Gastrocnemius medialis (tissue), 4 donors: ENCODE measurements around the gene CLDND2. TPM values are rescaled to one million over a fixed set of nuclear protein-coding genes. Genes with fewer than 3 reads are reported as not detected.

Experiments used
- ATAC-seq, 2 donors: fragments of 150-250 bp; one replicate each; pipeline ENCODE4 v1.9.1; 2016
- DNase-seq, 2 donors: peaks; one replicate each; pipeline ENCODE4 v3.0.0-alpha.2; 2019
- H3K27ac ChIP-seq, 4 donors: fragments of 200-600 bp; sonication (generic); 1 replicate in 1 of 4; 2 replicates in 3 of 4; pipeline ENCODE4 v1.5.1; 2016 to 2018; ENCODE audit warnings: mild to moderate bottlenecking in 2 of 4, moderate library complexity in 1 of 4
- H3K27me3 ChIP-seq, 3 donors: fragments of 200-600 bp; sonication (generic) in 2 of 3; 1 replicate in 1 of 3; 2 replicates in 2 of 3; pipeline versions ENCODE4 v1.5.1 to v1.6.0; 2016 to 2019; ENCODE audit warnings: mild to moderate bottlenecking in 1 of 3, moderate library complexity in 1 of 3
- H3K36me3 ChIP-seq, 2 donors: fragments of 200-600 bp; sonication (generic) in 1 of 2; one replicate each; pipeline ENCODE4 v1.5.1; 2017 to 2018
- H3K4me1 ChIP-seq, 2 donors: fragments of 200-600 bp; sonication (generic) in 1 of 2; one replicate each; pipeline ENCODE4 v1.5.1; 2016 to 2017; ENCODE audit warnings: mild to moderate bottlenecking in 2 of 2
- H3K4me3 ChIP-seq, 4 donors: fragments of 200-600 bp; sonication (generic) in 3 of 4; 1 replicate in 1 of 4; 2 replicates in 3 of 4; pipeline ENCODE4 v1.5.1; 2016 to 2019; ENCODE audit warnings: mild to moderate bottlenecking in 2 of 4
- H3K9me3 ChIP-seq, 3 donors: fragments of 200-600 bp; sonication (generic) in 2 of 3; 1 replicate in 1 of 3; 2 replicates in 2 of 3; pipeline ENCODE4 v1.5.1; 2016 to 2019
- CTCF ChIP-seq, 5 experiments: fragments of 450-650 bp in 3 of 5; fragments of 200-600 bp in 2 of 5; sonication (generic) in 2 of 5; IDR thresholded peaks in 4 of 5; conservative IDR thresholded peaks in 1 of 5; 1 replicate in 4 of 5; 2 replicates in 1 of 5; pipeline ENCODE4 v1.5.1; 2016 to 2019; ENCODE audit warnings: antibody characterized with exemption in 5 of 5, mild to moderate bottlenecking in 3 of 5, moderate library complexity in 3 of 5
- POLR2A ChIP-seq, 2 donors: fragments of 450-650 bp; IDR thresholded peaks; one replicate each; pipeline ENCODE4 v1.6.1; 2017; ENCODE audit warnings: antibody characterized with exemption in 2 of 2, mild to moderate bottlenecking in 2 of 2, moderate library complexity in 2 of 2
- in situ Hi-C, 4 donors: fragments of 200-750 bp; cut with MboI; loops; one replicate each; pipeline versions ENCODE4 v1.15.0 to v1.8.0; 2017; ENCODE audit warnings: low sequenced_read_pairs in 4 of 4
- intact Hi-C: fragments of 100-400 bp; cut with DNase I; formaldehyde crosslinking; loops from one replicate; pipeline ENCODE4 v1.15.1; 2023; ENCODE audit warnings: low total_unique reads
- total RNA-seq, 4 donors: library from RNA; depleted of rRNA; stranded (reverse); fragments of >200 nt; gene quantifications; one replicate each; pipeline versions ENCODE4 v1.1.0 to v1.2.3, GENCODE V29; 2016

The CLDND2 gene
- total RNA-seq, 4 donors from 2014 or later = not detected

GRCh38 chr19:51391073-51391611, 22.3 kb upstream of the CLDND2 start:
- Histone ChIP-seq H3K4me3 (no peak overlapping the region), H3K27me3 (no peaks in the 10 kb centered on the region), H3K36me3 (no peaks in the 10 kb centered on the region), H3K4me1 (peaks cover 7 to 9% of the 10 kb centered on the region in 2 donors), H3K27ac (no peak overlapping the region), H3K9me3 (no peaks in the 10 kb centered on the region)
- intact Hi-C loops (loop anchor here (5.0 kb wide), 1 partner anchor 181 kb away; the partner anchor contains the start of gene ZNF175), in situ Hi-C loops (no loop called here)
- DNase-seq (no peak), ATAC-seq (no peak)
- TF ChIP-seq CTCF (IDR thresholded peaks at IDR 0.05 in 4 of 5, conservative IDR thresholded peaks at IDR 0.05 in 1 of 5) (no peak), POLR2A (IDR thresholded peaks at IDR 0.05) (no peak)

GRCh38 chr19:51389143-51389542, 20.3 kb upstream of the CLDND2 start:
- Histone ChIP-seq H3K36me3 (no peaks in the 10 kb centered on the region), H3K27ac (no peak overlapping the region), H3K27me3 (no peaks in the 10 kb centered on the region), H3K4me3 (no peak overlapping the region), H3K9me3 (no peaks in the 10 kb centered on the region), H3K4me1 (peaks cover 3% of the 10 kb centered on the region in 2 donors)
- TF ChIP-seq POLR2A (IDR thresholded peaks at IDR 0.05) = no peak
- no peak for TF ChIP-seq CTCF (IDR thresholded peaks at IDR 0.05 in 4 of 5, conservative IDR thresholded peaks at IDR 0.05 in 1 of 5)
- ATAC-seq (no peak), DNase-seq (no peak)
- intact Hi-C loops (no loop called here), in situ Hi-C loops (no loop called here)

GRCh38 chr19:51387924-51388389, 19.2 kb upstream of the CLDND2 start, which contains the start of gene LIM2:
TSS of gene LIM2 (minus strand) at chr19:51387974. CDS start at chr19:51387443, 531 bp downstream.
- no peak within 1 kb of the TSS for H3K4me3 ChIP-seq
- intact Hi-C loops (no loop called here), in situ Hi-C loops (no loop called here)
- ATAC-seq (no peak), DNase-seq (no peak)
- no peaks in the 10 kb centered on the region for H3K36me3 ChIP-seq
- no peak for TF ChIP-seq CTCF (IDR thresholded peaks at IDR 0.05 in 4 of 5, conservative IDR thresholded peaks at IDR 0.05 in 1 of 5)
- TF ChIP-seq POLR2A (IDR thresholded peaks at IDR 0.05) = no peak
- H3K4me1 ChIP-seq = no peaks in the 10 kb centered on the region
- no peaks in the 10 kb centered on the region for H3K27me3 ChIP-seq
- H3K9me3 ChIP-seq = no peaks in the 10 kb centered on the region
- H3K27ac ChIP-seq = no peak within 1 kb of the TSS

DNA sequence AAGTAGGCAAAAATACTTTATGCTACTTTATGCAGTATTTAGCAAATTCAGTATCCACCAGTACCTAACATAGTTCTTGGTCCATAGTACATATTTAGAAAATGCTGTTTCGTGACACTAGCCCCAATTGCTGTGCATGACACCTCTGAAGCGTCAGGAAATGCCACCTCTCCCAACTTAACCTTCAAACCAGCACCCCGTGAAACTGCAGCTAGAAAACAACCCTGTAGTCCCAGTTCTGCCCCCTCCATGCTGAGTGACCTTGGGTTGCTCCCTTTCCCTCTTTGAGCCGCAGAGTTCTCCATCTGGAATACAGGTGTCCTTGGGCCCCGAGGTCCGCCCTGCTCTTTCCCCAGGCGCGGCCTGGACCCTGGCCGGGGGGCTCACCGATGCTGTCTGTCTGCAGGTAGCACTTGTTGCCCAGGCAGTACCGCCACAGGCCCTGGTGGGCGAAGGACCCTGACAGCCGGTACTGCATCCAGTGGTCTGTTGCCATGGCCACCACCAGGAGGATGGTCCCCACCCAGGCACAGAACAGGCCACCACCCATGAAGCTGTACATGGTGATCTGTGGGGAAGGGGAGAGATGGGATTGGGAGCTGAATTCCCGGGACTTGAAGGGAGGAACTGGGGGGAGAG, 18.2 kb upstream of the CLDND2 start:
- in situ Hi-C loops (no loop called here), intact Hi-C loops (no loop called here)
- Histone ChIP-seq H3K4me3 (no peak overlapping the region), H3K9me3 (no peaks in the 10 kb centered on the region), H3K27me3 (no peaks in the 10 kb centered on the region), H3K36me3 (no peaks in the 10 kb centered on the region), H3K27ac (no peak overlapping the region), H3K4me1 (no peaks in the 10 kb centered on the region)
- ATAC-seq = no peak
- DNase-seq = no peak
- TF ChIP-seq CTCF (IDR thresholded peaks at IDR 0.05 in 4 of 5, conservative IDR thresholded peaks at IDR 0.05 in 1 of 5) (no peak), POLR2A (IDR thresholded peaks at IDR 0.05) (no peak)
